ENCODE measurements around the gene MATR3.
"Not testable (repeated sequence)": the region's sequence is repeated elsewhere in the genome, so short reads cannot be mapped to it uniquely, and the experiment has no call there.

Gene MATR3

GRCh38 chr5:139297439-139298133 lies 4.0 kb downstream of the MATR3 start:
- no peak for DNase-seq

GRCh38 chr5:139298242-139298641 lies 4.7 kb downstream of the MATR3 start:
- DNase-seq, result no peak

- no peak for DNase-seq
Measured at GRCh38 chr5:139299486-139299885, 5.9 kb downstream of the MATR3 start.

GRCh38 chr5:139301808-139302499 lies 8.4 kb downstream of the MATR3 start:
- DNase-seq, result no peak

GRCh38 chr5:139304391-139305324 lies 11.1 kb downstream of the MATR3 start:
- DNase-seq, result no peak

GRCh38 chr5:139306197-139306596 lies 12.7 kb downstream of the MATR3 start:
- no peak for DNase-seq

- DNase-seq, result no peak
Measured at GRCh38 chr5:139306628-139307379, 13.3 kb downstream of the MATR3 start.

- no peak for DNase-seq
Measured at GRCh38 chr5:139308797-139309196, 15.3 kb downstream of the MATR3 start.

GRCh38 chr5:139310715-139311186 lies 17.2 kb downstream of the MATR3 start:
- not testable (repeated sequence) for DNase-seq

GRCh38 chr5:139312075-139312474 lies 18.5 kb downstream of the MATR3 start:
- no peak for DNase-seq

- DNase-seq, result no peak
Measured at GRCh38 chr5:139314276-139314675, 20.7 kb downstream of the MATR3 start.

GRCh38 chr5:139315056-139315615 lies 21.6 kb downstream of the MATR3 start:
- peak; percentile 2 to 53 for DNase-seq

GRCh38 chr5:139335811-139336210 lies 42.3 kb downstream of the MATR3 start:
- DNase-seq, result no peak

- DNase-seq, result no peak
Measured at GRCh38 chr5:139340051-139340450, 46.5 kb downstream of the MATR3 start.

GRCh38 chr5:139341187-139341688 lies 47.7 kb downstream of the MATR3 start:
- no peak for DNase-seq

- DNase-seq, result peak; percentile 95 to 96
Measured at GRCh38 chr5:139341689-139342422, 48.3 kb downstream of the MATR3 start, which contains the start of gene PAIP2. PAIP2 (plus strand) TSS chr5:139341854; CDS start chr5:139363785, 21,931 bp downstream.

- DNase-seq, result no peak
Measured at GRCh38 chr5:139342423-139342723, 48.8 kb downstream of the MATR3 start.

- no peak for DNase-seq
Measured at GRCh38 chr5:139343476-139343875, 49.9 kb downstream of the MATR3 start.

- DNase-seq, result no peak
Measured at GRCh38 chr5:139344177-139344576, 50.6 kb downstream of the MATR3 start.

- not testable (repeated sequence) for DNase-seq
Measured at GRCh38 chr5:139345442-139345841, 51.9 kb downstream of the MATR3 start.

GRCh38 chr5:139347863-139348262 lies 54.3 kb downstream of the MATR3 start:
- not testable (repeated sequence) for DNase-seq
